IPS-18a (cell line): ENCODE data around the gene IL9R.
"Not testable (repeated sequence)": the region's sequence is repeated elsewhere in the genome, so short reads cannot be mapped to it uniquely, and the experiment has no call there.

Experiments used
- H3K27ac ChIP-seq: one replicate; pipeline ENCODE4 v1.5.1; 2013; ENCODE audit warnings: low read length
- H3K27me3 ChIP-seq: one replicate; pipeline ENCODE4 v1.6.1; 2013; ENCODE audit warnings: mild to moderate bottlenecking, low read length; ENCODE audit not compliant: control insufficient read depth, insufficient read depth
- H3K36me3 ChIP-seq: one replicate; pipeline ENCODE4 v1.6.1; 2013; ENCODE audit warnings: low read depth, low read length; ENCODE audit not compliant: control insufficient read depth
- H3K4me1 ChIP-seq: one replicate; pipeline ENCODE4 v1.6.1; 2013; ENCODE audit warnings: low read depth, low read length; ENCODE audit not compliant: control insufficient read depth
- H3K4me3 ChIP-seq: one replicate; pipeline ENCODE4 v1.5.1; 2013; ENCODE audit warnings: low read length
- H3K9ac ChIP-seq: one replicate; pipeline ENCODE4 v1.6.1; 2013; ENCODE audit warnings: mild to moderate bottlenecking, low read length, moderate library complexity
- H3K9me3 ChIP-seq: one replicate; pipeline ENCODE4 v1.6.1; 2013; ENCODE audit warnings: low read depth, low read length; ENCODE audit not compliant: control insufficient read depth

IL9R gene

DNA sequence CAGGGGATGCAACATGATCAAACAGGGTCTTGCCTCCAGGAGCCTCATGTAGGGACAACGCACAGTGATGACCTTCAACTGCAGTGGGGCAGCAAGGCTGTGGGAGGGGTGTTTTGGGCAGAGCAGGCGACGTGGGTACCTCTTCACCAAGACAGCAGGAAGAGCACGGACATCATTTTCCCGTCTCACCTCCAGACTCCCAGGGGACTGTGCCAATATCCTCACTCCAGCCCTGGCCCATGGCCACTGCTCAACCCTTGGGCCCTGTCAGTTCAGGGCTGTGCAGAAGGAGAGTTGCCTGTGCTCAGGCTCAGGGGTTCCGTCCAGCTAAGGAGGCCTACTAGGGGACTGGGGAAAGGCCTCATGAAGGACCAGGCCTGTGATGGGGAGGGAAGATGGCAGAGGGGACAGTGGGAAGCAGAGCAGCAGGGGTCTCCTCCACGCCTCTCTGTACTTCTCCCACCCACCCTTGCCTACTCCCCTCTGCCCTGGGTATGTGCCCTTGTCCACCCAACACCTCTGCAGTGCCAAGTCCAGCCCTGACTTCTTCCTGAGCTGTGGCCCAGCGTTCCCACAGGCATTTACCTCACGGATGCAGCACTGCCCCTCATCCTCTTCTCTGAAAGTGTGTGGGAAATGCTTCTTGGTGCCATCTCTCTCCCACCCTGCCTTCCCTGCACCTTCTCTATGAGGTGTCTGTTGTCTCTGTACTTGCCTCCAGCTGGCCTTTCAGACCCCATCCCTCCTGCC is 1.4 kb downstream of the IL9R start:
- peaks cover 6% of the 10 kb centered on the region for H3K9me3 ChIP-seq
- H3K9ac ChIP-seq: no peak overlapping the region
- no peaks in the 10 kb centered on the region for H3K27me3 ChIP-seq
- H3K27ac ChIP-seq: no peak overlapping the region
- no peaks in the 10 kb centered on the region for H3K4me1 ChIP-seq
- no peaks in the 10 kb centered on the region for H3K36me3 ChIP-seq
- no peak overlapping the region for H3K4me3 ChIP-seq

- H3K27ac ChIP-seq, H3K36me3 ChIP-seq, H3K9ac ChIP-seq, H3K4me1 ChIP-seq, H3K27me3 ChIP-seq, H3K4me3 ChIP-seq, H3K9me3 ChIP-seq: not testable (repeated sequence)
Measured at GRCh38 chrX:155999751-156000150, 2.3 kb downstream of the IL9R start.

GRCh38 chrX:156000361-156000926 is 2.9 kb downstream of the IL9R start:
- H3K9ac ChIP-seq: no peak overlapping the region
- H3K9me3 ChIP-seq: peaks cover 4% of the 10 kb centered on the region

GRCh38 chrX:156001001-156001666 is 3.6 kb downstream of the IL9R start:
- Histone ChIP-seq H3K9ac (no peak overlapping the region), H3K27me3 (no peaks in the 10 kb centered on the region), H3K9me3 (peaks cover 4% of the 10 kb centered on the region), H3K4me1 (no peaks in the 10 kb centered on the region), H3K4me3 (no peak overlapping the region), H3K27ac (no peak overlapping the region), H3K36me3 (no peaks in the 10 kb centered on the region)

More at GRCh38 chrX:156000361-156000926, 2.9 kb downstream of the IL9R start:
- no peak overlapping the region for H3K27ac ChIP-seq
- no peak overlapping the region for H3K4me3 ChIP-seq
- H3K4me1 ChIP-seq: no peaks in the 10 kb centered on the region
- no peaks in the 10 kb centered on the region for H3K27me3 ChIP-seq
- H3K36me3 ChIP-seq: no peaks in the 10 kb centered on the region

DNA sequence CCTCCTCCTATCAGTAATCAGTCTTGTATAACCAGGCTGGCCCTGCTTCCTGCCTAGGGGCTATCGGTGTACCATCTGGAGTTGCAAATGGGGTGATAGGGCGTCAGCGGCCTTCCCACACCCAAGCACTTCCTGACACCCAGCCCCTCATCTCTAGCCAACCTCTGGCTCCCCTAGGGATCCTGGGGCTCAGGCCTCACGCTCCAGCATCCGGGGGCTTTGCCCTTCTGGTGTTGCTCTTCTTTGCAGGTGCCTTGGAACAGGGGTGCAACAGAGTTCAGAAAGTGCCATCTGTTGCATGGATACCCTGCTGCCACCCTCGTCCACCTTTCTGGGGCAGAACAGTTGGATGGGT is 4.1 kb downstream of the IL9R start:
- Histone ChIP-seq H3K4me3 (no peak overlapping the region), H3K4me1 (no peaks in the 10 kb centered on the region), H3K36me3 (no peaks in the 10 kb centered on the region), H3K9ac (no peak overlapping the region), H3K27me3 (no peaks in the 10 kb centered on the region), H3K27ac (no peak overlapping the region), H3K9me3 (peaks cover 4% of the 10 kb centered on the region)

- Histone ChIP-seq H3K4me1 (no peaks in the 10 kb centered on the region), H3K27ac (no peak overlapping the region)
Measured at GRCh38 chrX:156002507-156002906, 5.0 kb downstream of the IL9R start.

DNA sequence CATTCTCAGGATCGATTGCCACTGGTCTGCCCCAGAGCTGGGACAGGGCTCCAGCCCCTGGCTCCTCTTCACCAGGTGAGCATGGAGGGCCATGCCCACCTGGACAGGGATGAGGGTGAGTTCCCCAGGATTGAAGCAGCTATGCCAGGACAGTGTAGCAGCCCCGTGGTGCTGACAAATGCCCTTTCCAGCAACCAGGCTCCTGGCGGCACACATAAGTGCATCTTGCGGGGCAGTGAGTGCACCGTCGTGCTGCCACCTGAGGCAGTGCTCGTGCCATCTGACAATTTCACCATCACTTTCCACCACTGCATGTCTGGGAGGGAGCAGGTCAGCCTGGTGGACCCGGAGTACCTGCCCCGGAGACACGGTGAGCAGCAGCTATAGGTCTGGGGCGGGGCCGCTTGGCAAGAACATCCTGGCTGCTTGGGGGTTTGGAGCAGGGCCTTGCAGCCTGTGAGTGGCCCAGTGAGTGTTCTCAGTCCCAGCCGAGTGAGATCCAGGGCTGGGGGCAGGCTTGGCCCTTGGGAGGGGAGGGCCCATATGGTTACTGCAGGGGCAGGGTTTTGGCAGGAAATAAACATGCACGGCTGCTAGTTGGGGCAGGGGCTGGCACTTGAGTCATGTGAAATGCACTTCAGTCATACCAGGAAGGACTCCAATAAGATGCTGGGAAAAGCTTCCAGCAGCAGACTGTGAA is 6.1 kb downstream of the IL9R start:
- Histone ChIP-seq H3K9ac (no peak overlapping the region), H3K36me3 (no peaks in the 10 kb centered on the region), H3K27ac (no peak overlapping the region), H3K4me1 (no peaks in the 10 kb centered on the region), H3K4me3 (no peak overlapping the region), H3K27me3 (no peaks in the 10 kb centered on the region), H3K9me3 (no peaks in the 10 kb centered on the region)

More at GRCh38 chrX:156002507-156002906, 5.0 kb downstream of the IL9R start:
- Histone ChIP-seq H3K36me3 (no peaks in the 10 kb centered on the region), H3K9me3 (peaks cover 4% of the 10 kb centered on the region), H3K4me3 (no peak overlapping the region), H3K27me3 (no peaks in the 10 kb centered on the region), H3K9ac (no peak overlapping the region)

DNA sequence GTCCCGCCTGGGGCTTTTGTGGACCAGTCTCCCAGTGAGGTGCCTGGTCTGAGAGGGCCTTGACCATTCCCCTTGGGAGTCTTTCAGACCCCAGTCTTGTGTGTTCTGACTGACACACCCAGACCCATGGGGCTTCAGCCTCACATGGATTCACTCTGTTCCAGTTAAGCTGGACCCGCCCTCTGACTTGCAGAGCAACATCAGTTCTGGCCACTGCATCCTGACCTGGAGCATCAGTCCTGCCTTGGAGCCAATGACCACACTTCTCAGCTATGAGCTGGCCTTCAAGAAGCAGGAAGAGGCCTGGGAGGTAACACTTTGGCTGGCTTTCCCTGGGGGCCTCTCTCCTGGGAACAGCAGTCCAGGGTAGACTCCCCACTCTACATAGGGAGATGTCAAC is 6.8 kb downstream of the IL9R start:
- H3K4me1 ChIP-seq: no peaks in the 10 kb centered on the region
- no peak overlapping the region for H3K4me3 ChIP-seq
- H3K36me3 ChIP-seq: no peaks in the 10 kb centered on the region
- no peaks in the 10 kb centered on the region for H3K27me3 ChIP-seq
- H3K9me3 ChIP-seq: no peaks in the 10 kb centered on the region
- no peak overlapping the region for H3K9ac ChIP-seq
- no peak overlapping the region for H3K27ac ChIP-seq

GRCh38 chrX:156004740-156005139 is 7.2 kb downstream of the IL9R start:
- H3K36me3 ChIP-seq: no peaks in the 10 kb centered on the region
- H3K27ac ChIP-seq: no peak overlapping the region
- no peaks in the 10 kb centered on the region for H3K27me3 ChIP-seq
- no peaks in the 10 kb centered on the region for H3K9me3 ChIP-seq
- no peak overlapping the region for H3K4me3 ChIP-seq
- H3K9ac ChIP-seq: no peak overlapping the region
- H3K4me1 ChIP-seq: no peaks in the 10 kb centered on the region

DNA sequence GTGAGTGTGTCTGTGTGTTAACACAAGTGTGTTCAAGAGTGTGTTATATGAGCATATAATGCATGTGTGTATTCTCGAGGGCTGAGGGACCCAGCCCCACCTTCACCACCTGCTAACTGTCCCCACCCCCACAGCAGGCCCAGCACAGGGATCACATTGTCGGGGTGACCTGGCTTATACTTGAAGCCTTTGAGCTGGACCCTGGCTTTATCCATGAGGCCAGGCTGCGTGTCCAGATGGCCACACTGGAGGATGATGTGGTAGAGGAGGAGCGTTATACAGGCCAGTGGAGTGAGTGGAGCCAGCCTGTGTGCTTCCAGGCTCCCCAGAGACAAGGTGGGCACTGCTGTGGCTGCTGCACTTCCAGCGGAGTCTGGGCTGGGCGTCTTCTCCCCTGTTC is 7.6 kb downstream of the IL9R start:
- Histone ChIP-seq H3K27ac (no peak overlapping the region), H3K4me1 (no peaks in the 10 kb centered on the region), H3K4me3 (no peak overlapping the region), H3K9me3 (no peaks in the 10 kb centered on the region), H3K9ac (no peak overlapping the region), H3K27me3 (no peaks in the 10 kb centered on the region), H3K36me3 (no peaks in the 10 kb centered on the region)

DNA sequence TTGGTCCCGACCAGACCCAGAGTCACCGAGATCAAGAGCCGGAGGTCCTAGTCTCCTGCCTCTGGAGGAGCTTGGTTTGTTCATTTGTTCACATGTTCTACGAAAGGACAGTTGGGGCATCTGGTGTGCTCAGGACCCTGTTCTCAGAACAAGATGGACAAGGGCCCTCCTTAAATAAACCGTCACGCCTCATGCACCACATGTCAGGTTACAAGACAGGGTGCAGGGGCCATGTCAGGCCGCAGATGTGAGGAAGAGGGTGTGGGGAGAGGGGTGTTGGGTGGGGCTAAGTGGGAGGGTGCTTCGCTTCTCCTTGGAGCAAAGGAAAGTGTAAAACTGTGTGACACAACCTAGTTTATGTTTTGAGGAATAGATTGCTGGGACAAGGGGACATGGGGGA is 9.0 kb downstream of the IL9R start:
- not testable (repeated sequence) for H3K36me3 ChIP-seq, H3K4me1 ChIP-seq, H3K4me3 ChIP-seq, H3K27ac ChIP-seq, H3K27me3 ChIP-seq, H3K9ac ChIP-seq, H3K9me3 ChIP-seq
